Forelimb muscle (tissue), 1 donor: ENCODE measurements around the gene ITGB1BP1. TPM values are rescaled to one million over a fixed set of nuclear protein-coding genes. Genes with fewer than 3 reads are reported as not detected.
"Not testable (repeated sequence)": the region's sequence is repeated elsewhere in the genome, so short reads cannot be mapped to it uniquely, and the experiment has no call there.

Experiments
- DNase-seq: peaks from one replicate; pipeline ENCODE4 v3.0.0-alpha.2; 2013; ENCODE audit warnings: low read depth
- polyA plus RNA-seq: library from polyadenylated mRNA; unstranded; fragments of 120-200 nt; gene quantifications from one replicate; pipeline ENCODE4 v1.2.1, GENCODE V29; 2013; ENCODE audit not compliant: insufficient read length

The ITGB1BP1 gene
- polyA plus RNA-seq, 1 donor = 60.8 TPM

DNA sequence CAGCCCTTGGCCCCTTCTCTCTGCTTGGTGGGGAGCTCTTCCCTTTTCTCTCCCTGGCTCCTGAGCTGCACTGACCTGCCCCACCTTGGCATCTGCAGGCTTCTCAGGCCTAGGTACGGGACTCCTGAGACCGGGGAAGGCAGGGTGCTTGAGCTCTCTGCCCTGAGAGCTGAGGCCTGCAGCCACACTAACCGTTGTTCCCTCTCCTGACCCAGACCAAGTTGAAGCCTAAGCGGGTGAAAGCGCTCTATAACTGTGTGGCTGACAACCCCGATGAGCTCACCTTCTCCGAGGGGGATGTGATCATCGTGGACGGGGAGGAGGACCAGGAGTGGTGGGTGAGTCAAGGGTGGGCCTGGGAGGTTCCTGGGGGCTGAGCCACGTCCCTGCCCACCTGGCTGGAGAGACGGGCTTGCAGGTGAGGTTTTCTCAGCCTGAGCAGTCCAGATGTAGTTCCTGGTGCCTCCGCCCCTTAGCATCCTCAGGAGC is 22.2 kb downstream of the ITGB1BP1 start:
- DNase-seq = no peak

DNA sequence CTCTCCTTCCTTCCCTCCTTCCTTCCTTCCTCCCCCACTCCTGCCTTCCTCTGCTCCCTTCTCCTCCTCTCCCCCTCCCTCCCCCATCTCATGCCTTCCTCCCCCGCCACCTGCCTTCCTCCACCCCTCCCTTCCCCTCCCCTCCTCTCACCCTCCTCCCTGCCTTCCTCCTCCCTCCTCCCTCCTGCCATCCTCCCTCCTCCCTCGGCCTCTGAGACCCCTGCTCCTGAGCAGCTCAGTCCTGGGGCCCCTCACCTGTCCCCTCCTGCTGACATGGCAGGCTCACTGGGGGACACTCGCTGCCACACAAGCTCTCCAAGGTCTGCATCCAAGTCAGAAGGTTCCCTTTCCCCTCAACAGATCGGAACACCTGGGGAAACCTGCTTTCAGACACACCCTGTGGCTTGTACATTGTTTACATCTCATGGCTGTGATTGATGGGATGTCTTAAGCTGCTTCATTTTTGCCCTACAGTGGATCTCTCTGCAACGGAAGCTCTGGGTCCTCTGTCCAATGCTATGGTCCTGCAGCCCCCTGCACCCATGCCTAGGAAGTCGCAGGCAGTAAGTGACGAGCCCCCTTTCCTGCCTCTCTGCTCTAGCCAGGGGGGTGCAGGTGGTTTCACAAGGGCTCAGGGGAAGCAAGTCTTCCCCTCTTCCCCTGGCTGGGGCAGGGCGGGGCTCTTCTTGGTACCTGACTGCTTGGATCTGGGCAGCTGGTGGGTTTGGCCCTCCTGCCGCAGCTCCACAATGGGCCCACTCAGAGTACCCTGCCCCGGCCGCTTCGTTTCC is 22.9 kb downstream of the ITGB1BP1 start:
- no peak for DNase-seq

DNA sequence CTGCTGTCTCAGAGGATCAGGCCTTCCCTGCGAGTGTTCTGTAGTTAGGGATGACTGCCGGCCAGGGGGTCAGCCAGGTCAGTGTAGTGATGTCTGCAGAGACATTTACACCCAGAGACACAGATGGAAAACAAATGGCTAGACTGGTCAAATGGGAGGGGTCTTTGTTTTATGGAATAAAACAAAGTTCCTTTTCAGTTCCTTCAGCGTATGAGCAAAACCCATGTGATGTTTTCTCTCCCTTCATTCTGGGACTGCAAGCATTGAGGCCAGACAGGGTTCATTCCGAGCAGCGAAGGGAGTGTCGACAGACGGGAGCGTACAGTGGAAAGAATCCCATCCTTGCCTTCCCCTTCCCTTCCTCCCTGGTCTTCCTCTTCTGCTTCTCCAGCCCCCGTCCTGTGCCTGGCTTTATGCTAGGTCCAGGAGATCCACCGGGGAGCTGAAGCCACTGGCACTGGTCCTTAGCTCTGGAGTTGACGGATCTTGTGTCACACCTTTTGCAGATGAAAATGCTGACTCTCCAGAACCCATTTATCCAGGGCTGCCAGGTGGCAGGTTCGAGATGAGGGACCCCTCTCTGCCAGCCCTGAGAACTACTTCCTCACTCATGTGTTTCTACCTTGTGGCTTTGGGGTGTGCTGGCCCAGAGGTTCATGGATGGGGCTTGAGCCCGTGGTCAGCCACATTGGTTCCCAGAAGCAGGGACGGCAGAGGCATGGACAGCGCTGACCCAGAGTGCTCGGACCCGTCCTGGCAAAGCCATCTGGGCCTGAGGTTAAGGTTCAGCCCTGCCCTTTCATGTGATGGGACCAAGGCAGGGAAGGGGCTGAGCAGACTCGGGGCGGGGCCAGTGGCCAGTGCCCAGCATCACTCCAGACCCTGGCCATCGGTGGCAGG is 24.2 kb downstream of the ITGB1BP1 start:
- DNase-seq = no peak

DNA sequence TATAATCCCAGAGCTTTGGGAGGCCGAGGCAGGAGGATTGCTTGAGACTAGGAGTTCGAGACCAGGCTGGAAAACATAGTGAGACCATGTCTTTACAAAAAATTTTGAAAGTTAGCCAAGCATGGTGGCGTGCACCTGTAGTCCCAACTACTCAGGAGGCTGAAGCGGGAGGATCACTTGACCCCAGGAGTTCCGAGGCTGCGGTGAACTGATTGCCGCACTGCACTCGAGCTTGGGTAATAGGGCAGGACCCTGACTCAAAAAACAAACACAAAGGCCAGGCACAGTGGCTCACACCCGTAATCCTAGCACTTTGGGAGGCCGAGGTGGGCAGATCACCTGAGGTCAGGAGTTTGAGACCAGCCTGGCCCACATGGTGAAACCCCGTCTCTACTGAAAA is 25.1 kb downstream of the ITGB1BP1 start:
- not testable (repeated sequence) for DNase-seq

DNA sequence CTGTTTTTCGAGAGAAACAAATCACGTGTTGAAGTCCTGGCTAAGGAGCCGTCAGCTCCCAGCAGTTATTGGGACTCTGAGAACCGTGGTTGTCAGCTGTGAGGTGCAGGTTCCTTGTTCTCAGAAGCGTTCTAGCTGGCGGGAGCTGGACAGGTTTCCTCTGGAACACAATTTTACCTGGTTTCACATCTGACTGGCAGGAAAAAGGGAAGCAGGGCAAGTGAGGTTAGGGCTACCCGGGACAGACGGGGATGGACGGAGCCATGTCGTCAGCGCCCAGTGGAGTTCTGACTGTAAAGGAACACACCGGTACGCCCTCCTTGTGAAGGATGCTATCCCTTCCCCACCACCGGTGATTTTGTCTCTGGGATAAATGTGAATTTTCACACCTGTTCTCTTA is 26.1 kb downstream of the ITGB1BP1 start:
- no peak for DNase-seq

DNA sequence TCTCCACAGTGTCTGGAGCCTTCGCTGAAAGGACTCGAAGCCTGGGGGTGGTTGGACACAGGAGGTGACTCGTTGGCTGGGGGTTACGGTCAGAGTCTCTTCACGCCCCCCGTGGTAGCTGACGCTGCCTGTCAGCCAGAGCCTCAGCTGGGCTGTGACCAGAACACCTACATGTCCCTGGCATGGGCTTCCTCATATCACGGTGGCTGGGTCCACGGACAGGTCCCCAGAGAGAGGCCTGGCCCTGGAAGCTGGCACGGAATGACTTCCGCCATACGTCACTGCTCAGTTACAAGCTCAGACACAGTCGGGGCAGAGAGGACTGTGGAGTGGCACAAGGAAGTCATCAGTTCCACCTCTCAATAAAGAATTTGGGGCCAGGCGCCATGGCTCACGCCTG is 28.5 kb downstream of the ITGB1BP1 start:
- no peak for DNase-seq

GRCh38 chr2:9392898-9393765 is 30.2 kb downstream of the ITGB1BP1 start:
- DNase-seq = peak; percentile 19

- DNase-seq = no peak
These were observed 31.2 kb downstream of the ITGB1BP1 start for GRCh38 chr2:9391961-9392720.

DNA sequence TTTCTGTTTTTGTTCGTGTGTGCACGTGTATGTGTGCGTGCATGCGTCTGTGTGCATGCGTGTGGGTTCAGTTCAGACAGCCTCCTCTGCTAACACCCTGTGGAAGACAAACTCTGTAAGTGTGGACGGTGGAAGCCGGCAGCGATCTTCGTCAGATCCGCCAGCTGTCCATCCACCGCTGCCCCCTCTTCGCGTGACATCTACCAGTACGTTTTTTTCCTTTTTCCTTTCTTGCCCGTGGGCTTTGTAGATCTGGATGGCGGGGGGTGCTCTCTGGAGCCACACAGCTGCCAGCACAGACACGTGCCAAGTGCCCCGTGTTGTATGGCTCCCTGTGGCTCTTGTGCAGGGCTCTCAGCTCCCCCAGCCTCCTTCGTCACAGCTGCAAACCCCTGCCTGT is 32.3 kb downstream of the ITGB1BP1 start:
- DNase-seq = no peak

DNA sequence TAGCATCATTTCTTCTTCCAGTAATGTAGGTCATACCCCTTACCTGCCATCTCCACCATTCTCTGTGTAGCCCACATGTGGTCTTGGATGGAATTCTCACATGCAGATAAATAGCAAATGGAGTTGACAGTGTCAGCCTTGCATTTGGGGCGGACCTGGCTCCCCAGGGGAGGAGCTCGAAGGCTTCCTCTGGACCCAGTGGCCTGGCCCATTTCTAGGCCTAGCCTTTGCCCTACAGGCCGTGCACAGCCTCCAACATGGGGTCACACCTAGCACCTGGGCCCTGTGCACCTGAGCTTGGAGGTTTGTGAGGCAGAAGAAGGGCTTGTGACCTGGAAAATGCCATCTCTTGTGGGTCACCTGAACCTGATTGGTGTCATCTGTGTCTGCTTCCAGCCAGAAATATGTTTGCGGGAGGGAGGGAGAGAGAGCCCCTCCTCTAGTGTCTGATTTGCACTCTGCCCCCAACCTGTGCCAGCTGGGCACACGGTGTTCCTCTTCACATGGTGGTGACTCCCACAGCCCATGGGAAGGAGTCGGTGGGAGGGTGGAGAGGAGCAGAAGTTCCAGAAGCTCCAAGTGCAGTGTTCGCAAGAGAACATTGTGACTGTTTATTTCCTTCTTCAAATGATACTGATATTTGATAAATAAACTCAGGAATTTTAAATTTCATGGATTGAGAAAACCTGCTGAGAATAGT is 33.0 kb downstream of the ITGB1BP1 start:
- no peak for DNase-seq

DNA sequence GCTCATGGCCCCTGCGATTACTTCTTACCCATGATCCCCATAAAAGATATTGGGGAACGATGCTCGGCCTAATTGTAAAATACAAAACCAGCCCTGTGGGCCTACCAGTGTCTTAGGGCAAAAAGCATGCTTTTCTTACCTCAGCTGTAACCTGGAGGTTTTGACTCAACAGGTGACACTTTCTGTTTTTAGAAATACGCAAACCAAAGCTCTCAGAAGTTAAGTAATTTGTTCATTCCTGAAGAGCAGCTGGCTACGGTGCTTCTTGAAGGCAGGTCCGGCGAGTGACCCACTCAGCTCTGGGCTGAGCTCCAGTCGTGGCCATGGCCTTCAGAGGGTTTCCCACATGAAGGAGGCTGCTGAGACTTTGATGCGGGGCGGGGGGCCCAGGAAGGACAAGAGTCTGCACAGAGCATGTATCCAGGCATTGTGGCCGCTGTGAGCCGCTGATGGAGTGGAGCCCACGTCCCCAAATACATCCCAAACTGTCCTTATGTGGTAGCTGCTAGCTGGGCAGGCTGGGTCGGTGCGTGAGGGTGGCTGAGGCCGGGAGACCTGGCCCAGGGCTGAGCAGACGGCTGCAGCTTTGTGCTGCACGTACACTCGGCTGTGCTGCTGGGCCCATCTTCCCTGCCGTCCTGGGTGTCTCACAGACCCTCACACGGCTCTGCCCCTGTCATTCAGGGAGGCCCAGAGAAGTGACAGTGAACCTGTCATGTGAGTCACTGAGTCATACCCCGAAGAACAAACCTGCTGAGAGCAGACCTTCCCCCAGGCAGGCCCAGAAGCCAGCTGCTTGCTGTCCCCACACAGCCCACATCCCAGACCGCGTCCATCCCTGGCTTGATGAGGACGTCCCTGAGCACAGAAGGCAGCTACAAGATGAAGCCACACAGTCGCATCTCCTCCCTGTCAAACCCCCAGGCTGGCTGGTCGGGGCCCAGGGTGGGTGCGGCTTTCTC is 34.1 kb downstream of the ITGB1BP1 start:
- no peak for DNase-seq

- DNase-seq = no peak
These were observed 35.1 kb downstream of the ITGB1BP1 start for GRCh38 chr2:9388199-9388681.

DNA sequence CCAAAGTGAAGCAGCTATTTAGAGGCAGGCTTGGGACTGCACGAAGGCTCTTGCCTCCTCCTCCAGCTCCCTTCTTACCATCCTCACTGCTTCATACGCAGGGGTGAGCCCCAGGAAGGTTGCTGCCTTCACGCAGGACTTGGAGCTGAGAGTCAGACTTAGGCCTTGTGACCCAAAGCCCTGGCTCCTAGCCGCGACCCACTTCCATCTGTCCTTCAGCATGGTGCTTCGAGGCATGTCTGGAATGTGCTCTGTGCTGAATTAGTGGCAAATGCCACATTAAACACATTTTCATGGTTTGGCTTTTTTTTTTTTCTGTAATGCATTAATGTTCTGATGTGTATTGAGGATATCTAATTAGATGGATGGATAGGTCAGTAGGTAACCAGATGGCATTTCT is 37.5 kb downstream of the ITGB1BP1 start:
- DNase-seq = no peak

DNA sequence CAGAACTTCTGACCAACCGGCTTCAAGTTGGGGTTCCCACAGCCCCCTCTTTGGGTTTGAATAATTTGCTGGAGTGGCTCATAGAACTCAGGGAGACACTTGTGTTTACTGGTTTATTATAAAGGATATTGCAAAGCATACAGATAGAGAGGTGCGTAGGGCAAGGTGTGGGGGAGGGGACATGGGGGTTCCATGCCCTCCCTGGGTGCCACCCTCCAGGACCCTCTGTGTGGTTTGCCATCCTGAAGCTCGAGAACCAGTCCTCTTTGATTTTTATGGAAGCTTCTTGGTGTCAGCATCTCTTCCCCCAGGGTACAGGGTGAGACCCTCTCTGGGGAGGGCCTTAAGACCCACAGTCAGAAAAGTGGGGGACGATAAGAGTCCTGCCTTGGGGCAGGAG is 38.8 kb downstream of the ITGB1BP1 start:
- DNase-seq = no peak

DNA sequence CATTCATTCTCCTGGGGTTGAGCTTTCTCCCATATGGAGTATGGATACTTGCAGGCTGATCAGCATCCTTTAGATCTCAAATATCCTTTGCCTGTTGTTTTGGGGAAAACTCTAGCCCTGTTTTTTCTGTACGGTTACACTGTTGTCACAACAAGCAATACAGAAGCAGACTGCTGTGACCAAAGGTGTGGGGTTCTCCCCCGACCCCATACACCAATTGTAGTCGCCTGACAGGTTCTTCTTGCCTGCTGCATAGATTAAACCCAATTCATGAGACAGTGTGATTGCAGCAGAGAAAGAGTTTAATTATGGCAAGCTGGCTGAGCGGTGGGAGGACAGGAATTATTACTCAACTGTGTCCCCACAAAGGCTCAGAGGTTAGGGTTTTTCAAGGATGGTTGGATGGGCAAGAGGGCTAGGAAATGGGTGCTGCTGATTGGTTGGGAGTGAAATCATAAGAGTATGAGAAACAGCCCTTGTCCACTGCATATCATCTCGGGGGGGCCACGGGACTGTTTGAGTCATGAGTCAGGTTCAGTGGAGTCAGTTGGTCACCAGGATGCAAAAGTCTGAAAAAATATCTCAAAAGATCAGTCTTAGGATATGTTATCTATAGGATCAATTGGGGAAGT is 40.6 kb downstream of the ITGB1BP1 start:
- DNase-seq = no peak

DNA sequence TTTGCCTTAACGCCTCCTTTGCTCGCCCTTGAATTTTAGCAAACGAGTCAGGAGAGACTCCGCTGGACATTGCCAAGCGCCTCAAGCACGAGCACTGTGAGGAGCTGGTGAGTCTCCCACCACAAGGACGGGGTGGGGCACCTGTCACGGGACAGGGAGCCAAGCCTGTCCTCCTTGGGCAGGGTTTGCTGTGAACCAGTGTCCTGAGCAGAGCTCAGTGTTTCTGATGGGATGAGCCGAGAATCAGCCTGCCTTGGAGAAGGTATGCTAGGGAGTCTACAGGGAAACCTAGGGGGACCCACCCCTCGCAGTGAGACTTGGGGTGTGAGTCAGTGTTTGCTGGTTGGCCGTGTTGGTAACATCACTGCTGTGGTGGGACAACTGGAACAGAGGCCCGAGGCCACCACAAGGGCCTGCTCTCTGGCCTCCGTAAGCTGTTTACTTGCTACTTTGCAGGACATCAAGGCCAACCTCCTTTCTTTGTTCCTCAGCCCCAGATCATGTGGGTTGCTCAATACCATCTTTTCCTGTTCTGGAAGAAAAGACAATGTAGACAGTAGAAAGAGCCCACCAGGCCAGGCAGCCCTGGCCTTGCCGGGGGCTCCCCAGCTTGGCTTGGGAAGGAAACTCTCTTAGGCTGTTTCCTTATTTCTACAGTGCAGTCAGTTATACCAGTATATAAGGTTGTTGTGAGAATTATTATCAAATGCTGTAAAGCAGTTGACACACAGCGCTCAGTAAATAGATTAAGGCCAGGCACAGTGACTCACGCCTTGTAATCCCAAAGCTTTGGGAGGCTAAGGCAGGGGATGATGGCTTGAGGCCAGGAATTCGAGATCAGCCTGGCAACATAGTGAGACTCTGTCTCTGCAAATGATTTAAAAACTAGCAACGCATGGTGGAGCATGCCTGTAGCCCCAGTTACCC is 42.4 kb downstream of the ITGB1BP1 start:
- no peak for DNase-seq

DNA sequence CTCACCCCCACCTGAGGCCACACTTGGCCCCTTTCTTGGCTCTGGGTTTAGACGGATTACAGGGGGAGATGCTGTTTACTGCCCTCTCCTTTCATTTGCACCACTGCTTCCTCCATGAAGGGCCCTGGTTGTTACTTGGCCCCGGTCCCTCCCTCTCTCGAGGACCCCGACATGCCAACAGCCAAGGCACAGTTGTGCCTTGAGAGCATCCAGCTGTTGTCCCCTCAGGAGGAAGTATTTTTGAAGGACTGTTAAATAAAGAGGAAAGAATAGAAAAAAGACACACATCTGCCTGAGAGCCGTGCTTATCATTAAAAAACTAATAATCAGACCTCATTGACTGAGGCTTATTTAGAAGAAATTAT is 44.0 kb downstream of the ITGB1BP1 start:
- DNase-seq = no peak
